ENCODE measurements around the gene AGAP3.
A peak's percentile ranks its signal among the peaks of the same experiment; 100 is the strongest.

AGAP3 gene

GRCh38 chr7:151152643-151153513 lies 66.6 kb downstream of the AGAP3 start:
- DNase-seq (ENCODE audit: low read depth in 3 of 3, low spot score in 1 of 3) = no peak

- no peak for DNase-seq (ENCODE audit: low read depth in 3 of 3, low spot score in 1 of 3)
Observed at GRCh38 chr7:151157645-151158329, 71.5 kb downstream of the AGAP3 start.

DNA sequence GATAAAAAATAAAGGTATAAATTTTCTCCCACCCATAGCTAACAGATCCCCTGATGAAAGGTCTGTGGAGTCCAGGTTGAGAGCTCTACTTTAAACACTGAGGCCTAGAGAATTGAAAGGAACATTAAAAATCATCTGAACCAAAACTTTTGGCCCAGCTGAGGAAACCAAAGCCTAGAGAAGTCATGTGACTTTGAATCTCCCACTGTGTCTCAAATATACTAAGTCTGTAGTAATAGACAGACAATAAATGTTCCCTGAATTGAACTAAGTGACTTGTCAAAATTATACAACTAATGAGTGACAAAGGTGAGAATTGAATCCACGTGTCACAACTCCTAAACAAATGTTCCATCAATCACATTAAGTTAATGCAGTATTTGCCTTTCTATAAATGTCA lies 75.5 kb downstream of the AGAP3 start:
- DNase-seq (ENCODE audit: low read depth in 3 of 3, low spot score in 1 of 3) = no peak

DNA sequence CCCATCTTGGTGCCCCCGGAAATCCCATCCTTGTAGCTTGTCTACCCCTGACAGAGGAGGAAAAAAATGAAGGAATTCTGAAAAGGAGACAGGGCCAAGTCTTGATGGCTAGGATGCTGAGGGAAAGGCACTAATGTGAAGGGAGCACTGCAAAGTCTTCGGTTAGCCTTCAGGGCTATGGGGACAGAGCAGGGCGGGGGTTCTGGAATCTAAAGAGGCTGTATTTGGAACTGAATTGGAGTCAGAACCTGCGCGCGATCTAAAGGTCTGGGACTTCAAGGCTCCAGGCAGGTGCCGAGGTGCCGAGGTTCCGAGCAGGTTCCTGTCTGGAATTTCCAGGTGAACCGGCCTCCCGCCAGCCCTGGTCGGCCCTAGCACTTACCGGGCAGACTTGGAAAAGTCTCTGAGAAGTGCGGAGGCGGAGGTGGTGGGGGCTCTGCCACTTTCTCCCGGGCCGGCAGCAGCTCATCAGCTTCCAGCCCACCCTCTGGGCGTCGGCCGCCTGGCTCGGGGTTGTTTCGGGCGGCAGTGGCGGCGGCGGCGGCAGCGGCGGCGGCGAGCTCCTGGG lies 80.4 kb downstream of the AGAP3 start:
- DNase-seq (ENCODE audit: low read depth in 3 of 3, low spot score in 1 of 3) = no peak

DNA sequence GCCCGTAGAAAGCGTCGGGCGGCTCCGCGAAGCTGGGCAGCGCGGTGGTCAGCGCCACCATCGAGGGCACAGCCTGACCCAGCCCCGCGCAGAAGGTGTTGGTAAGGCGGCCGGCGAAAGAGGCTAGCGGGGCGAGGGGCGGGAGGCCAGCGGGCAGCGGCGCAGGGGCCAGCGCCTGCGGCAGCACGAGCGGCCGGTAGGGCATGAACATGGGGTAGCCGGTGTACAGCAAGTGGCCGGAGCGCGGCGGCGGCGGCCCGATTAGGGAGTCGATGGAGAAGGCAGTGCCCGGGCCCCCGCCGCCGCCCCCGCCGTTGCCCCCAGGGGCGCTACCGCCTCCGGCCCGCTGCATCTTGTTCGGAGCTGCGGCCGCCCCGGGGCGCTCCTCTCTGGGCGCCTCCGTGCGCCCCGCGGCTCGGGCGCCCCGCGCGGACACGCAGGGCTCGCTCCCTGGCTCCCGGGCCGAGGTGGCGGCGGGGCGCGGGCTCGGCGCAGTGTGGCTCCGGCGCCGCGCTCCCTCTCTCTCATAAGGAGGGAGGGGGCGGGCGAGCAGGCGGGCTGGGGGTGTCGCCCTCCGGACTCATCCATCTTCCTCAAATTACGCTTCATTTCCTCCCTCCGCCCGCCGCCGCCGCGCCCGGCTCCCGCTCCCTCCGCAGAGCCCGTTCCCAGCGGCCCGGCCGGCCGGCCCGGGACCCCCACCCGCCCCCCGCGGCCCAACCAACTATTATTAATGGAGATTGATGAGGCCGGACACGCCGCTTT lies 81.1 kb downstream of the AGAP3 start, which contains the start of gene GBX1:
TSS of gene GBX1 (minus strand) at position 498 of the 765 bp plus-strand sequence. CDS start at position 352, 146 bp downstream.
- DNase-seq (ENCODE audit: low read depth in 3 of 3, low spot score in 1 of 3) = no peak

- peak; percentile 15 to 54 (median 24) for DNase-seq (ENCODE audit: low read depth in 3 of 3, low spot score in 1 of 3)
Observed at GRCh38 chr7:151168003-151168786, 81.9 kb downstream of the AGAP3 start.

DNA sequence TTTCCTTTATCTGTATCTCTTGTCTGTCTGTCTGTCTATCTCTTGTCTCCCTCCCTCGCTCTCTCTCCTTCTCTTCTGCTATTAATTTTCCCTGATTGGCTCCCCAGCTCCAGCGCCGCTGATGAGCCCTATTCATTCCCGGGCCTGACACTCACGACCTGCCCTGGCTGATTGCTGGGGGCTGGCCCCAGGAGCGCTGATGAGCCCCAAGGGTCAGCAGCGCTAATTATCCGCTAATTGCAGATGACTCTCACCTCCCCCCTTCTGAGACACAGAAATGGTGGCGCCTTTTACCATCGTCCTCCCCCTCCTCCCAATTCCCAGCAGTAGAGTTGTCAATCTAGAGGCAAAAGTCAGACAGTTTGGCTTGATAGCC lies 82.5 kb downstream of the AGAP3 start:
- no peak for DNase-seq (ENCODE audit: low read depth in 3 of 3, low spot score in 1 of 3)

DNA sequence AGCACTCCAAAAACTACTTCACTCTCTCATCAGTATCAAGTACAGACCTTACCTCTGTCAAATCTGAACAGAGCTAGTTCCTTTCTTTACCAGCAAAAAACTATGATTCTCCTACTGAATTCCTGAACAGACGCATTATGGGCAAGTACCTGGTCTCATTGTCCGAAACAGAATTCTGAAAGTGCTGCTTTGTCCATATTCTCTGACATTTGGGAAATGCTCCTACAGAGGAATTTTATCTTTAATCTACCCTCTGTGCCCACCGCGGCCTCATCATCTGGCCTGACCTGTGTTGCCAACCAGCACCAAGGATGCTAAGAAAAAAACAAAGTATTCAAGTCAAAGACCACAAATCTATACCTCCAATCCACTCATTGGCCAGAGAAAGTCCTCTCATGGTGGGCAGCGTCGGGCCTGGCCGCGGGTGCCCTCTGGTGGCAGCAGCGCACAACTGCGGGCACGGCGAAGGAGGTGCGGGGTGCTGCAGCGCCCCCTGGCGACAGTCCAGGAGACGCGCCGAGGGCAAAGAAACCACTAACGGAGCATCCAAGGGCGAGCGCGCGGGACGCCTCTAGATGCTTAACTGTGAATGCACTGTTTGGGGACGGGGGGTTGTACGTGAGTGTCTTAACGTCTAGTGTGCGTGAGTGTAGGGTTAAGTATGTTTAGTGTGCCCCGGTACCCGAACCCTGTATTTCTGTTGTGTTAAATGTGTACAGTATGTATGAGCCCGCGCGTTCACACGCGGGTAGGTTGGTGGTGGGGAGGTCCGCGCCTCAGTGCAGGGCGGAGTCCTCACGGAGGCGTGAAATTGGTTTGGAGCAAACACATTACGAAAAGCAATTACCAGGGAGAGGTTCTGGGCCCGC lies 86.2 kb downstream of the AGAP3 start:
- peak; percentile 55 to 77 (median 67) for DNase-seq (ENCODE audit: low read depth in 3 of 3, low spot score in 1 of 3)

DNA sequence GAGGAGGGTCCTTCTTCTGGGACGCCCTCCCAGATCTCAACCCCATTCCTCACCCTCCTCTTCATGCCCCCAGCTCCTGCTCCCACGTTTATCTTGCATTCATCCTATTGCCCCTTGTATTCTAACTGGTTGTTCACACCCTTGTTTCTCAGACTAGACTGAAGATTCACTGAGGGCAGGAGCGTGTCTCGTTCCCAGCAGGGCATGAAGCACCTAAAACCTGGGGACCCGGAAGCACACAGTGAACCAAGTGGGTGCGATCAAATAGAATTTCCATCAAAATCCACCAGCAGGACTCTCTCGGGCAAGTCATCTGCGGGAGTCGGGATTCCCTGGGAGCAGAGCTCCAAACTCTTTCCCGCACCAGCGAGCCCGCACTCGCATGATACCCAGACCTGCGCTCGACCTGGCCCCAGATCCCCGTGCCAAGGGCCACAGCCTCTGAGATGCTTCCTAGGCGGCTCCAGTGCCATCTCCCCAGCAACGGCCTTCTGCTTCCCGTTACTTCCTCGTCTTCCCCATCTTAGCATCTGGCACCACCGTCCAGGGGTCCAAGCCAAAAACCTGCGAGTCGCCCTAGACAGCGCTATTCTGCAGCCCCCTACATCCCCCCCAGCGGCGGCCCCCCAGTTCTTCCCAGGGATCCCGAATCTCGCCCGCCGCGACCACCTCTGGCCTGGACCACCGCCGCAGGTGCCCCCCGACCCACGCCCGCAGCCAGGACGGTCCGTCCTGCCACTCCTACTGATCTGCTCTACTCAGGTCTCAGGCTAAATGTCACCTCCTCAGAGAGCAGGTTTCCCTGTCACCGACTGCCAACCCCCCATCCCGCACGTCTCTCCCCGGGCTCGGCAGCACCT lies 87.3 kb downstream of the AGAP3 start:
- no peak for DNase-seq (ENCODE audit: low read depth in 3 of 3, low spot score in 1 of 3)

DNA sequence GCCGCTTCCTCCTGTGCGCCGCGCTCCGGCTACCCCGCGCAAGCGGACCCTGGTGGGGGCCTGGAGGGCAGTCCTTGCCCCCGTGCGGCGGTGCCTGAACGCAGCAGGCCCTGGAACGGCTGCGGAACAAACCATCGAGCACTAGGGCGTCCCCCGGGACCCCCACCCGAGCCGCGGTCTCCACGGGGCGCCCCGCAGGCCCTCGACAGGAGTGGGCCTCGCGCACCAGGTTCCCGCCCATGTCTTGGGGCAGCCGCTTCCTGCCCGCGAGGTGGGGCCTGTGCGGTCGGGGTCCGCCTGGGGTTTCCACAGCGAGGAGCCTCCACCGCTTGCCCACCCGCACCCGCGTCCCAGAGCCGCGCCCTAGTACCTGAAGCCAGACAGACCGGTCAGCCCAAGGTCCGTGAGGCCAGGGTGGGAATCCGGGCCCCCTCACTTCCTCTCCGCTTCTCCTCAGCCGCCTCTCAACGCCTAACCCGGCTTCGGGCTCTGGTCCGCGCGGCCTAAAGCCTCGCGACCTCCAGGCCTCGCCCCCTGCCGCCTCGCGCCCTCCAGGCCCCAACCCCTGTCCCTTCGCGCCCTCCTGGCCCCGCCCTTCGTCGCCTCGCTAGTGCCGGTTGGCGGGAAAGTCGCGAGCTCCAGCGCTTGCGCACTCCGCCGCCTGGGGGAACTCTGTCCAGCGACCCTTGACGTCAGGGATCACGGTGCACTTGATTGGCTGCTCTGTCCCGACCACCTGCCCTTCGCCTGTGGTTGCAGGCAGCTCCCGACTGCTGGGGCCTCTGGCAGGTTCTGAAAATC lies 88.2 kb downstream of the AGAP3 start:
- DNase-seq (ENCODE audit: low read depth in 3 of 3, low spot score in 1 of 3) = peak in 1 of 3 donors; percentile 22

DNA sequence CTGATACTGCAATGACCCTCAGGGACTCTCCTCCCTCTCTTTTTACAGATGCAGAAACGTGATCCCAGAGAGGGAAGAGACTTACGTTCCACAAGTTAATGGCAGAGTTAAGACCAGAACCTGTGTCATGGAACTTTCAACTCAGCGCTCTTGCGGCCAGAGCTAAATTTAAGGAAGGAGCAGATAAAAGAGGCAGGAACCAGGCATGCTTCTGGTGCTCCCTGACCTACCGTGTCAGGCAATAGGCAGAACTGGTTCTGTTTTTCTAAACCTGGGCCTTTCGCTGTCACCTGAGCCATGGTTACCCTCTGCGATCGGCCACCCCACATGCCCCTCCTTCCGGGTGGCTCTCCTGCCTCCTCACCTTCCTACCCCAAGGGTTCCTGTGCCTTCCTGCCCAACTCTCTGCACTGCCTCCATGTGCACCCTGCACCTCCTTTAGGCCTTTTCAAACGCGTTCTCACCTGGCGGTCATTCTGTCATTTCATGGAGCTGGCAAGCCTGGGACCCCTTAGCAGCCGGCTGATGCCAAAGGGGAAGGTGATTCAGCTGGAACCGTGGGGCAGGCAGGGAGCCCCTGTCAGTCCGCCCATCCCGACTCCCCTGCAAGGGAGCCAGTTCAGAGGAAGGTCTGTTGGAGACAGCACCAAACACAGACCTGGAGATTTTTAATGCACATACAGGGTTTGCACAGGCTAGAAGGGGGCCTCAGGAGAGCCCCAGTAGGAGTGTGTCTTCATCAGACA lies 88.9 kb downstream of the AGAP3 start:
- no peak for DNase-seq (ENCODE audit: low read depth in 3 of 3, low spot score in 1 of 3)

GRCh38 chr7:151175793-151176311 lies 89.6 kb downstream of the AGAP3 start:
- no peak for DNase-seq (ENCODE audit: low read depth in 3 of 3, low spot score in 1 of 3)

DNA sequence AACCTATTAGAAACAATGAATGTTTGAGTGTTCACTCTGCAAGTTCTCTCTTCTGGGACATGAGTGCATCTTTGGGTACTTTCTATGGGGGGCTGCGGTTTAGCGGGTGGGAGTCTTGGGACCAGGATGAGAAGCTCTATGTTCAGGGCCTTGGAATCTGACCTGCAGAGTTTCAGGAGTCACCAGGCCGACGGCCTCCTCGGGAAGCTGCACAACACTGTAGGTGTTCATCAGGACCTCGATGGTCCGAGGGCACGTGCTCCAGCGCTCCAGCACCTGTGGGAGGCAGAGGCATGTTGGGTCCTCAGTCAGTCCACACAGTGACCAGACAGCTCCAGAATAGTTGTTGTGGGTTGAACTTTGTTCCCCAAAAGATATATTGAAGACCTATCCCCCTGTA lies 90.1 kb downstream of the AGAP3 start:
- no peak for DNase-seq (ENCODE audit: low read depth in 3 of 3, low spot score in 1 of 3)

GRCh38 chr7:151177310-151177709 lies 91.0 kb downstream of the AGAP3 start:
- DNase-seq (ENCODE audit: low read depth in 3 of 3, low spot score in 1 of 3) = no peak

DNA sequence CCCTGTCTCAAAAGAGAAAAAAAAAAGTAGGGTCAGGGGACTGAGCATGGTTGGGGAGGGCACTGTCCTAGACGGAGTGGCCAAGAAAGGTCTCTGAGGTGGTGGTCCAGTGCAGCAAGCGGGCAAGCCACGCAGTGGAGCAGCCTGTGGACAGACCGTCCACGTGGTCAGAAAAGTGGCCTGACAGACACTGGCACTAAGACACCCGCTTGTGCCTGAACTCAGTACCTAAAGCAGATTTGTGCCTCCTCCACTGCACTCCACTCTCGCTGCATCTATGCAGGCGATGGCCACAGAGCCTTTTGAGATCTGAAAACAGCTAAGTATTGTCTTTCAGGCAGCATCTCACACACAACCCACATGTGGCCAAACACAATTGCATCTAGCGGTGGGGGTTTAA lies 92.0 kb downstream of the AGAP3 start:
- no peak for DNase-seq (ENCODE audit: low read depth in 3 of 3, low spot score in 1 of 3)

GRCh38 chr7:151178831-151179230 lies 92.6 kb downstream of the AGAP3 start:
- no peak for DNase-seq (ENCODE audit: low read depth in 3 of 3, low spot score in 1 of 3)
